Mesodermal cell (in vitro differentiated cells): ENCODE data around the gene ARHGEF1.

Source experiments
- H3K27ac ChIP-seq: 2 replicates; pipeline ENCODE4 v1.7.0; 2013; ENCODE audit warnings: mild to moderate bottlenecking, low read depth, low read length, moderate library complexity; ENCODE audit not compliant: severe bottlenecking
- H3K36me3 ChIP-seq: 2 replicates; pipeline ENCODE4 v1.7.1; 2013; ENCODE audit warnings: mild to moderate bottlenecking, low read length, moderate library complexity; ENCODE audit not compliant: control insufficient read depth, insufficient read depth
- H3K4me1 ChIP-seq: one replicate; pipeline ENCODE4 v1.7.1; 2013; ENCODE audit warnings: mild to moderate bottlenecking, low read length; ENCODE audit not compliant: insufficient read depth, control insufficient read depth, poor library complexity, severe bottlenecking
- H3K4me3 ChIP-seq: 2 replicates; pipeline ENCODE4 v1.7.0; 2013; ENCODE audit warnings: low read length, control low read depth, mild to moderate bottlenecking; ENCODE audit not compliant: insufficient read depth, poor library complexity, severe bottlenecking; ENCODE audit errors: extremely low read depth
- H3K9me3 ChIP-seq: 2 replicates; pipeline ENCODE4 v1.7.1; 2013; ENCODE audit warnings: mild to moderate bottlenecking, low read length, moderate library complexity; ENCODE audit not compliant: control insufficient read depth
- WGBS, 2 experiments: methylation state at CpG; one replicate each; pipeline ENCODE4 v1.1.5; 2013; ENCODE audit warnings: missing lambda C conversion rate in 2 of 2; ENCODE audit not compliant: insufficient coverage in 2 of 2; 5-methylcytosine and 5-hydroxymethylcytosine counted together

ARHGEF1 gene

DNA sequence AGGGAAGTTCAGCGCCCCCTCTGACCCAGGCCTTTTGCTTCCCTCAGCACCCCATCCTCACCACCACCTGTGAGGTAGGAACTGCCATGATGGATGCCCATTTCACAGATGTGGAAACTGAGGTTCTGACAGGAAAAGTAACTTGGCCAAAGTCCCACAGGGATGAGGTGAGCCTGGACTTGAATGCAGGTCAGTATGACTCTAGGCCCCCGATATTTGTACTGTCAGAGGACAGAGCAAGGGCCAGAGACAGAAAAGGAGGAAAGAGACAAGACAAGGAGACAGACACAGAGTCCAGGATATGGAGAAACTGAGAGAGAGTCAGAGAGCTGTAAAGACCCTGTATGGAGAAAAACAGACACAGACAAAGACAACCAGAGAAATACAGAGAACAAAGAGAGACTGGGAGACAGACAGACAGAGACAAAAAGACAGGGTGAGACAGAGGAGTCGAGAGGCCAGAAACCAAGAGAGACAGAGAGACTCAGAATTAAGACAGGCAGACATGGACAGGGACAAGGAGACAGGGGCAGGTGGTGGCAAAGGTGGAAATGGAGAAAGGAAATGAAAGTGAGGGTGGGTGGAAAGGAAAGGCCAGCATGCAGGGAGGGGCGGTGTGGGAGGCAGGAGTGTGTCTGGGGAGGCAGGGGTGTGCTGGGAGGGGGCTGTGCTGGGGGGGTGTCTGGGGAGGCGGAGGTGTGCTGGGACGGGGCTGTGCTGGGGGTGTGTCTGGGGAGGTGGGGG lies 40.2 kb downstream of the ARHGEF1 start:
- WGBS, 2 experiments: 54 to 61% methylated on average over 2 to 3 of the region's 6 CpGs

DNA sequence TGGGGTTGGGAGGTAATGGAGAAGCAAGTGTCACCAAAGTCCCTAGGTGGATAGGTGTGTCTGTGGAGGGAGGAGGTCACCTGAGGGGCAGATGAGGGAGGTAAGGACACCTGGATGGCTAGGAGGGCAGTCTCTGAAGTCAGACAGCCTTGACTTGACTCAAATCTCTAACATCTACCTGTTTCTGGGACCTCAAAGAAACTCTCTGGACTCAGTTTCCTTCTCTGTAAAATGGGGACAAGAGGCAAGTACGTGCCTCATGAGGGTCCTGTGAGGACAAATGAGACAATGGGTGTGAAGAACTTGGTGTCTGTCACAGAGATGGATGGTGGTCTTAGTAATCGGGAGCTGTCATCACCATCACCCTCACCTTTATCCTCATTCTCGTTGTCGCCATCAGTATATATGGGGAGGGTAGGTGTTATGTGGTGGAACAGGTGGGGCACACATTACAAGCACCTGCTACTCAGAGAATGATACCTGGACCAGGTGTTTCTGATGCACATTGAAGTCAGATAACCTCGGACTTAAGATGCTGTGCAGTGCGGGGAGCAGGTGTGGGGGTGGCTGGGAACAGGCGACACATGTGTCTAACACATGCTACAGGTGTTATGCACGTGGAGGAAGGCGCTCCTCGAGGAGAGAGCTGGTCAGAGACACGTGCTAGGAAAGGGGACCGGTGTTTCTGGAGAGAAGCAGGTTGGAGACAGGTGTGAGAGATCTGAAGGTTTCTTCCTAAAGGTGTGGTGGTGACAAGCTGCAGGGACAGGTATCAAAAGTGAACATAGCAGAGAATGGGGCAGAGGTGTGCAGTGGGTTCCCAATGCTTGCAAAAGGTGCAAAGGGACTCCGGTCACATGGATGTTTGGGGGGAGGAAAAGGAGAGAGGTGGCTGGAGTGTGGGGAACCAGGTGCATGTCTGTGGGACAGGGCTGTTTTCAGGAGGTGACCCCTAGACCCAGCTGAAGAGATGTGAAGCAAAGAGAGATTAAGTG lies 41.5 kb downstream of the ARHGEF1 start:
- Histone ChIP-seq H3K36me3 (no peaks in the 10 kb centered on the region), H3K9me3 (no peaks in the 10 kb centered on the region), H3K27ac (no peak overlapping the region), H3K4me3 (no peak overlapping the region), H3K4me1 (no peaks in the 10 kb centered on the region)
- 43 to 46% methylated on average over 7 to 10 of the region's 13 CpGs for WGBS, 2 experiments

More for the DNA sequence above, 40.2 kb downstream of the ARHGEF1 start:
- no peak overlapping the region for H3K27ac ChIP-seq
- no peaks in the 10 kb centered on the region for H3K4me1 ChIP-seq
- no peaks in the 10 kb centered on the region for H3K36me3 ChIP-seq
- no peak overlapping the region for H3K4me3 ChIP-seq
- H3K9me3 ChIP-seq: no peaks in the 10 kb centered on the region

DNA sequence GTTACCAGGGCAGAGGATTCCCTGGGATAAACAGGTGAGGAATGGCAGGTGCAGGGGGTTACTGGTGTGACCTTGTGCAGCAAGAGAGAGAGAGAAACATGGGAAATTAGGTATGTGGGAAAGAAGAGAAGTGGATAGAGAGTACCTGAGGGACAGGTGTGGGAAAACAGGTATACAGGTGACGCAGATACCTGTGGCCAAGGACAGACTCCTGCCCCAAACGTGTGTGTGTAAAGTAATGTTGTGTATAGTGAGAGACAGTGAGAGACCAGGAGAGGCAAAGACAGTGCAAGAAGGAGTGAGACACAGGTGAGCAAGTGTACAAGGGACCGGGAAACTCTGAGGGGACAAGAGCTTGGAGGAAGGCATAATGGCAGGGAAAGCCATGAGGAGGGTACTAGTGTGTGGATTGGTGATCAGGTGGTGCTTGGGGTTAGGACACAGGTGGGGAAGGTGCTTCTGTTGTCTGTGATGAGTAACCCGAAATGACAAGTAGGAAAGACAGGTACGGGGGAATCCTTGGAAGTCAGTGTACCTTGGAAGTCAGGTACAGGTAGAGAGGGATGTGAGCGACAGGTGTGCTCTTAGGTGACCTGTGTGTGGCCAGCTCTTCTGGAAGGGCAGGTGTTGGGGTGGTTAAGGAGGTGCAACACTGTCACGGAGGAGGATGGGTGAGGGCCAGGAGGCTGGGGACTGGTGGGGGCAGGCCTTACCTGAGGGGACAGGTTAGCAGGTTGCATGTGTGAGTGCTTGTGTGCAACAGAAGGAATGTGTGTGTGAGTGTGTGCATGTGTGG lies 42.4 kb downstream of the ARHGEF1 start:
- Histone ChIP-seq H3K9me3 (no peaks in the 10 kb centered on the region), H3K36me3 (no peaks in the 10 kb centered on the region), H3K4me1 (no peaks in the 10 kb centered on the region), H3K27ac (no peak overlapping the region), H3K4me3 (no peak overlapping the region)
- 40 to 41% methylated on average over 7 of the region's 7 CpGs for WGBS, 2 experiments

DNA sequence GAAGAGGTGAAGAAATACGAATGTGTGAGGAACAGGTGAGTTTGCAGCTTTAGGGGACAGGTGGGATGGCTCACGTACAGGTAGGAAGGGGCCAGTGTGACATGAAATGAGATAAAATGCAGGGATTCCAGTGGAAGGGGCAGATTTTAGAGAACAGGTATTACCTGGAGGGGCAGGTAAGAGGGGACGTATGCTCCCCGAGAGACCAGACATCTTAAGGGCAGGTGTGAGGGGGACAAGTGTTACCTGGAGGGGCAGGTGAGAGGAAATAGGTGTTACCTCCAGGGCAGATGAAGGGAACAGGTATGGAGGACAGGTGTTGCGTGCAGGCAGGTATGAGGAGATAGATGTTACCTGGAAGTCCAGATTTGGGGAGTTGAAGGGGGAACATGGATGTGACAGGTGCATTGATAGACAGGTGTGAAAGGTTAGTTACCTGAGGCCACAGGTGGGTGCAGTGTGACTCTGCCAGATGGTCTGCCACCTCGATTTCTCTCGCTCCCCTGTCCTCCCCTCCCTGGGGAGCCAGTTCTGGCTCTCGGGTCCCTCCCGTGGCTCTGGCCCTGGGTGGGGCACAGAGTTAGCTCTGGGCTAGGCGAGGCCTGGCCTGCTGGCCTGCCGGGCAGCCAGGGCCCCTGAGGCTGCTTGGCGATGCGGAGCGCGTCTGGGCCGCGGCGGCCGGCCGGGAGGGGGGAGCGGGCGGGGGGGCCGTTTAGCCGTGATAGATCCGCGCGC lies 43.2 kb downstream of the ARHGEF1 start:
- 19 to 20% methylated on average over 20 to 26 of the region's 27 CpGs for WGBS, 2 experiments
- no peaks in the 10 kb centered on the region for H3K4me1 ChIP-seq

DNA sequence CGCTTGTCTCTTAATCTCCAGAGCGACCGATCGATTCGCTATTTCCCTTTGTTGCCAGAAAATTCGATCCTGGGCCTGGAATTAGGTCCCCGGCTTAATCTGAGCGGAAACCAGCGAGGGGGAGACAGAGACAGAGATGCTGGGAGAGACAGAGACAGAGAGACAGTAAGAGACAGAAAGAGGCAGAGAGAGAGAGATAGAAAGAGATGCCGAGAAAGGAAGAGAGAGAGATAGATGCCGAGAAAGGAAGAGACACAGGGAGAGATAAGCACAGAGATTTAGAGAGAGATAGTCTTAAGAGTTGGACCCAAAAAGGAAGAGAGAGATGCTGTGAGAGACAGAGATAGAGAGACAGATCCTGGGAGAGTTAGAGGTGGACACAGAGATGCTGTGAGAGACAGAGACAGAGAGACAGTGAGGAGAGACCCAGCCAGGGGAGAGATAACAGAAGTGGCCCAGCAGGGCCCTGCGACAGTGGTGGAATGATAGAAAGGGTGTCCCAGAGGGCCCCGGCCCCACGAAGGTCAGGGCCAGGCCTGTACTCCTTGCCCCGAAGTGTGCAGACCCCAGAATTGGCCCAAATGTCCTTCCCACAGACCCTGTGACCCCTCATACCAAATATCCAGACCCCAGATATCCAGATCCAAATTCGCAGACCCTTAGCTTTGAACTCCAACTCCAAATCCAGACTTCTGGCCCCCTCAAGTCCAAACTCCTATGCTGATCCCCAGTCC lies 43.9 kb downstream of the ARHGEF1 start:
- H3K4me1 ChIP-seq: no peaks in the 10 kb centered on the region
- 38 to 46% methylated on average over 14 to 16 of the region's 16 CpGs for WGBS, 2 experiments
- H3K4me3 ChIP-seq: no peak overlapping the region
- H3K27ac ChIP-seq: no peak overlapping the region
- no peaks in the 10 kb centered on the region for H3K36me3 ChIP-seq
- H3K9me3 ChIP-seq: no peaks in the 10 kb centered on the region

More for the DNA sequence above, 43.2 kb downstream of the ARHGEF1 start:
- H3K36me3 ChIP-seq: no peaks in the 10 kb centered on the region
- H3K27ac ChIP-seq: no peak overlapping the region
- H3K9me3 ChIP-seq: no peaks in the 10 kb centered on the region
- H3K4me3 ChIP-seq: no peak overlapping the region

DNA sequence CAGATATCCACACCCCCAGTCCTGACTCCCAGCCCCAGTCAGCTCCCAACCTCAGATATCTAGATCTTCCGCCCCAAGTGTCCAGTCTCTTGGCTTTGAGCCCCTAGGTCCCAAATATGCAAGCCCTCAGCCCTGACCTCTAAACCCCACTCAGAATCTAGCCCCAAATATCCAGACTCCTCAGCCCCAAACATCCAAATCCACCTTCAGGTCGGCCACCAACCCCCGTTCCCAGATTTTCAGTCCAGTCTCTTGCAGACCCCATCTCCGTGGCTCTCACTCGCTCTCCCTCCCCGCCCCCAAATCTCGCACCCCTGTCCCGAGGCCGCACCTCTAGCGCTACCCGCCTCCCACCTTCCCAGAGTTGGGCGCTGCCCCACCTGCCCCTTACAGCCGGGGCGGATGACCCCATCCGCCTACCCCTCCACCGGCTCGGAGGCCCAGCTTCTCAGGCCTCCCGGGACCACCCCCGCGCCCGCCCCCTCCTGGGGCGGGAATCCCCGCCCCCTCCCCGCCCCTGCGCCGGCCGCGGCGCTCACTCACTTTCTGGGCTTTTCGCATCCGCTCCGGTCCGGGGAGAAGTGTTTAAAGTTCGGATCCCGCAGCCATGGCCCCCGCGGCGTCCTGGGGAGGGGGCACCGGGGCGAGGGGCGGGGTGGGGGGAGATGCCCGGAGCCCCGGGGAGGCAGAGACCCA lies 44.7 kb downstream of the ARHGEF1 start:
- 0 to 1% methylated on average over 15 to 20 of the region's 43 CpGs for WGBS, 2 experiments
- Histone ChIP-seq H3K4me3 (peak overlapping the region; percentile 45), H3K9me3 (no peaks in the 10 kb centered on the region), H3K27ac (no peak overlapping the region), H3K4me1 (no peaks in the 10 kb centered on the region), H3K36me3 (no peaks in the 10 kb centered on the region)

DNA sequence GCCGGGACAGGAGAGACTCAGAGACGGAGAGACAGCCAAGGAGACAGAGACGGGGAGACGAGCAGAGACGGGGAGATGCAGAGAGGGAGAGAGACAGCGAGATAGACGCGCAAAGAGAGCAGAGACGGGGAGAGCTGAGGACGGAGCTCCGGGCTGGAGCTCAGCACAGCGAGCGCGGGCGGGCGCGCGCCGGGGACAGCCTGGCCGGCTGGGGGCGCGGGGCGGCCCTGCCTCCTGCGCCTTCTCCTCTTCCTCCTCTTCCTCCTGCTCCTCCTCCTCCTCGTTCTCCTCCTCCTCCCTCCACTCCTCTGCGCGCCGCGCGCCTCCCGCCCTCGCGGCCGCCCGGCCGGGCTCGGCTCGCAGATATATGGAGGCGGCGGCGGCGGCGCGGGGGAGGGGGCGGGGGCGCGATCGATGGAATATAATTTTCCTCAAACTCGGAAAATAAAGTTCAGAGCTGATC lies 45.3 kb downstream of the ARHGEF1 start, which contains the start of gene ERFL:
TSS of gene ERFL (minus strand) at position 229 of the 463 bp plus-strand sequence. CDS start 15,530 bp downstream, outside the sequence.
- Histone ChIP-seq H3K27ac (no peak within 1 kb of the TSS), H3K36me3 (no peaks in the 10 kb centered on the region), H3K4me1 (no peaks in the 10 kb centered on the region), H3K9me3 (no peaks in the 10 kb centered on the region), H3K4me3 (peak within 1 kb of the TSS; percentile 45)
- WGBS, 2 experiments: 0 to 1% methylated on average over 22 to 37 of the region's 49 CpGs

DNA sequence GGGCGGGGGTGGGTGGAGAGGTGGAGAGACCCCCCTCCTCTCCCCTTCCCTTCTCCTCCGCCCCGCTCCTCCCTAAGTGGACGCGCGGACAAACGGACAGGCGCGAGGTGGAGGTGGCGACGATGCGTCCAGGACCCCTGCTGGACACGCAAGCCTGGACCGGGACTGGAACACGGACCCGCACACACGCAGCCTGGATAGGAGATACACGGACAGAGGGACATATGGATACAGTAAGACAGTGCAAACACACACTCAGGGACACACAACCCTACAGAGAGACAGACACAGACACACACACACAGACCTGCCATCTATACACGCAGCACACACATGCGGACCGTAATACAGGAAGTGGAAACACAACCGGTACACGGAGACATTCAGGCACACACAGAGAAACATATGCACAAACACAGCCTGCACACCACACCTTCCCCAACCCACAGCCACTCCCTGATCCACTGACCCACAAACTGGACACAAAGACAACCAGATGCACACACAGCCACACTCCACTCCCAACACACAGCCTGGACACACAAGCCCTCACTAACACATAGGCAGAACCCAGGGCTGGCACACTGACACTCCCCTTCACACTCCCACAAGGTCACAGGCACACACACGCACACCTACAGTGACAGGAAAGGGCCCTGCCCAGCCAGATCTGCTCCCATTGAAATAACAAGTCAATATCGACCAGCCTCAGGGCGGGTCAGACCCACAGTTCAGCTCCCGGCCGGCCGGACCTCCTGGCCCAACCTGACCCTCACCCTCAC lies 46.0 kb downstream of the ARHGEF1 start:
- H3K4me3 ChIP-seq: peak overlapping the region; percentile 45
- H3K4me1 ChIP-seq: no peaks in the 10 kb centered on the region
- 8 to 12% methylated on average over 11 to 15 of the region's 29 CpGs for WGBS, 2 experiments
- no peak overlapping the region for H3K27ac ChIP-seq
- no peaks in the 10 kb centered on the region for H3K36me3 ChIP-seq
- H3K9me3 ChIP-seq: no peaks in the 10 kb centered on the region
